ENCODE data around the gene ZYG11B. TPM values are rescaled to one million over a fixed set of nuclear protein-coding genes. Genes with fewer than 3 reads are reported as not detected.
A peak's percentile ranks its signal among the peaks of the same experiment; 100 is the strongest.
"Not testable (repeated sequence)": the region's sequence is repeated elsewhere in the genome, so short reads cannot be mapped to it uniquely, and the experiment has no call there.

ZYG11B gene
- total RNA-seq, 1 donor from 2014 or later: 38.3 TPM

DNA sequence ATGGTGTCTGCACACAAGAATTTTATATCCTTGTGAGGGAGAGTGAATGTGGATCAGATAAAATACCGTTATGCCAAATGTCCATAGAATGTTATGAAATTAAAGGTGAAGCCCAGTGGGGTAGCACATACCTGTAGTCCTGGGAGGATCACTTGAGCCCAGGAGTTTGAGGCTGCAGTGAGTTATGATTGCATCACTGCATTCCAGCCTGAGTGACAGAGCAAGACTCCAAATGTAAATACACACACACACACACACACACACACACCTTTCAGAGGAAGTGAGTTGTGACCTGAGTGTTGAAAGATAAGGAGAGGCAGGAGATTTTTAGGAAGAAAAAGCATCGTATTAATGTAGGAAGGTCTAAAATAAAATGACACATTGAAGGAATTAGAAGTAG lies 88.2 kb downstream of the ZYG11B start:
- TF ChIP-seq, protein P1, sequence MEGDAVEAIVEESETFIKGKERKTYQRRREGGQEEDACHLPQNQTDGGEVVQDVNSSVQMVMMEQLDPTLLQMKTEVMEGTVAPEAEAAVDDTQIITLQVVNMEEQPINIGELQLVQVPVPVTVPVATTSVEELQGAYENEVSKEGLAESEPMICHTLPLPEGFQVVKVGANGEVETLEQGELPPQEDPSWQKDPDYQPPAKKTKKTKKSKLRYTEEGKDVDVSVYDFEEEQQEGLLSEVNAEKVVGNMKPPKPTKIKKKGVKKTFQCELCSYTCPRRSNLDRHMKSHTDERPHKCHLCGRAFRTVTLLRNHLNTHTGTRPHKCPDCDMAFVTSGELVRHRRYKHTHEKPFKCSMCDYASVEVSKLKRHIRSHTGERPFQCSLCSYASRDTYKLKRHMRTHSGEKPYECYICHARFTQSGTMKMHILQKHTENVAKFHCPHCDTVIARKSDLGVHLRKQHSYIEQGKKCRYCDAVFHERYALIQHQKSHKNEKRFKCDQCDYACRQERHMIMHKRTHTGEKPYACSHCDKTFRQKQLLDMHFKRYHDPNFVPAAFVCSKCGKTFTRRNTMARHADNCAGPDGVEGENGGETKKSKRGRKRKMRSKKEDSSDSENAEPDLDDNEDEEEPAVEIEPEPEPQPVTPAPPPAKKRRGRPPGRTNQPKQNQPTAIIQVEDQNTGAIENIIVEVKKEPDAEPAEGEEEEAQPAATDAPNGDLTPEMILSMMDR (IDR thresholded peaks at IDR 0.05): no peak
- Mint-ChIP-seq H3K9me3 (ENCODE audit: low read depth) (no peaks in the 10 kb centered on the region), H3K27me3 (ENCODE audit: low read depth) (no peaks in the 10 kb centered on the region), H3K27ac (ENCODE audit: unreplicated experiment) (no peak overlapping the region), H3K36me3 (ENCODE audit: low read depth) (peaks cover 17% of the 10 kb centered on the region), H3K4me1 (ENCODE audit: low read depth) (no peaks in the 10 kb centered on the region), H3K4me3 (ENCODE audit: unreplicated experiment) (no peak overlapping the region)
- DNase-seq (ENCODE audit: low spot score): no peak

DNA sequence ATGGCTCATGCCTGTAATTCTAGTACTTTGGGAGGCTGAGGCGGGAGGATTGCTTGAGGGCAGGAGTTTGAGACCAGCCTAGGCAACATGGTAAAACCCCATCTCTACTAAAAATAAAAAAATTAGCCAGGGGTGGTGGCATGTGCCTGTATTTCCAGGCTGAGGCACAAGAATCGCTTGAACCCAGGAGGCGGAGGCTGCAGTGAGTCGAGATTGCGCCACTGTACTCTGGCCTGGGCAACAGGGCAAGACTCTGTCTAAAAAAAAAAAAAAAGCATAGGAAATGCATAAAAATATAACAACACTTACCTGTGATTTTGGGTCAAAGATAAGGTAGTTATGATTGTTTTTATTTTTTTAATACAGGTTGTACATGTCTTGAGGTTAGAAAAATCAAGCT lies 94.6 kb downstream of the ZYG11B start:
- H3K9me3 Mint-ChIP-seq (ENCODE audit: low read depth); H3K27ac Mint-ChIP-seq (ENCODE audit: unreplicated experiment); DNase-seq (ENCODE audit: low spot score); H3K27me3 Mint-ChIP-seq (ENCODE audit: low read depth); H3K4me3 Mint-ChIP-seq (ENCODE audit: unreplicated experiment); H3K4me1 Mint-ChIP-seq (ENCODE audit: low read depth): not testable (repeated sequence)
- peaks cover 16% of the 10 kb centered on the region for H3K36me3 Mint-ChIP-seq (ENCODE audit: low read depth)

DNA sequence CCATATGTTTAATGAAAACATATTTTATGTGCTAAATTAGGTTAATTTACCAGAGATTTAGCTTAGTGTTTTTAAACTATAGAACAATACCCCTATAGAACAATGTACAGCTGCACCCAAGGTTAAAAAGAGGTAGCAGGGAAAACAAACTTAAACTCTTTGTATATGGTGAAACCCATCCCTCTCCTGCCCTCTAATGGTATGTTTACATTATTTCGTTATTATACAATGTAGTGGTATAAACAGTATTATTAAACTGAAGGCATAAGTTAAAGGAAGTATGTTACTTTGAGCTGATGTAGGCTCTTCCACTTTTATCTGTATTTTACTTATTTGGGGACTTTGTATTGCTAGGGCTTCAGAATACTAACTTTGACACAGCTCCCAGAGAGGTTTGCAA lies 99.6 kb downstream of the ZYG11B start:
- no peak for DNase-seq (ENCODE audit: low spot score)
- Mint-ChIP-seq H3K4me3 (ENCODE audit: unreplicated experiment) (no peak overlapping the region), H3K4me1 (ENCODE audit: low read depth) (no peaks in the 10 kb centered on the region), H3K27ac (ENCODE audit: unreplicated experiment) (no peak overlapping the region), H3K9me3 (ENCODE audit: low read depth) (no peaks in the 10 kb centered on the region), H3K36me3 (ENCODE audit: low read depth) (peaks cover 9% of the 10 kb centered on the region), H3K27me3 (ENCODE audit: low read depth) (no peaks in the 10 kb centered on the region)
- TF ChIP-seq, protein P1 (IDR thresholded peaks at IDR 0.05): peak; percentile 71

DNA sequence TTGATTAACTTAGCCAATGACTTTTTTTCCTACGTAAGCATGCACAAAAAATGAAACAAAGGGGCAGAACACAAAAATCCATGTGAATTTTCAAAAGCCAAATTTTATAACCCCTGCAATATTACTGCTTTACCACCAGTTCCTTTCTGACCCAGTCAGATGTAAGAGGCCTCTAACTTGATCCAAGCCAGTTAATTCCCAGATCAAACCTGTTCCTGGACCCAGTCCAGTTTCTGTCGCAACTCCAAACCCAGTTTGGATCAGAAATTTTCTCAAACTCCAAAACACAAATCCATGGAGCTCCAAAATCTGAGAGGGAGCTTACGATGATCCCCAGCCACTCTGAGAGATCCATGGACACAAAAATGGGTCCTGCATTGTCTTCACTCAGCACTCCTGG lies 108.5 kb downstream of the ZYG11B start:
- Mint-ChIP-seq H3K27ac (ENCODE audit: unreplicated experiment) (no peak overlapping the region), H3K4me3 (ENCODE audit: unreplicated experiment) (no peak overlapping the region), H3K9me3 (ENCODE audit: low read depth) (no peaks in the 10 kb centered on the region)

DNA sequence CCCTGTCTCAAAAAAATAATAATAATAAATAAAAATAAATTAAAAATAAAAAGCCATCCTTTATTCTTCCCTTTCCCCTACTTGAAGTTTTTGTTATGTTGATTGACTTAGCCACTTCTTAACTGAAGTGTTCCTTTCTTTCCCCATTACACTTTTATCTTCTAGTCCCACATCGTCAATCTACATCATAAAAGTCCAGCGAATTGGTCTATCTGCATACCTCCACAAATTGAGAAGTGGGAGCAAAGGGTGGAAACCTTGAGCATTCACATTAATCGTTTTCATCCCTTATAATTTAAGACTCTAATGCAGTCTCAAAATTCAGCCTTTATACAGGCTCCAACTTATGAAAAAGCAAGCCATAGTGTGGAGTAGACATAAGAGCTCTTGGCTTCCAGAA lies 109.8 kb downstream of the ZYG11B start:
- Mint-ChIP-seq H3K27me3 (ENCODE audit: low read depth) (no peaks in the 10 kb centered on the region), H3K9me3 (ENCODE audit: low read depth) (no peaks in the 10 kb centered on the region), H3K4me1 (ENCODE audit: low read depth) (no peaks in the 10 kb centered on the region), H3K4me3 (ENCODE audit: unreplicated experiment) (no peak overlapping the region), H3K27ac (ENCODE audit: unreplicated experiment) (no peak overlapping the region), H3K36me3 (ENCODE audit: low read depth) (no peaks in the 10 kb centered on the region)
- TF ChIP-seq, protein P1 (IDR thresholded peaks at IDR 0.05): no peak
- DNase-seq (ENCODE audit: low spot score): no peak

More for the DNA sequence above, 108.5 kb downstream of the ZYG11B start:
- Mint-ChIP-seq H3K27me3 (ENCODE audit: low read depth) (no peaks in the 10 kb centered on the region), H3K4me1 (ENCODE audit: low read depth) (no peaks in the 10 kb centered on the region), H3K36me3 (ENCODE audit: low read depth) (no peaks in the 10 kb centered on the region)
- TF ChIP-seq, protein P1 (IDR thresholded peaks at IDR 0.05): no peak
- no peak for DNase-seq (ENCODE audit: low spot score)

DNA sequence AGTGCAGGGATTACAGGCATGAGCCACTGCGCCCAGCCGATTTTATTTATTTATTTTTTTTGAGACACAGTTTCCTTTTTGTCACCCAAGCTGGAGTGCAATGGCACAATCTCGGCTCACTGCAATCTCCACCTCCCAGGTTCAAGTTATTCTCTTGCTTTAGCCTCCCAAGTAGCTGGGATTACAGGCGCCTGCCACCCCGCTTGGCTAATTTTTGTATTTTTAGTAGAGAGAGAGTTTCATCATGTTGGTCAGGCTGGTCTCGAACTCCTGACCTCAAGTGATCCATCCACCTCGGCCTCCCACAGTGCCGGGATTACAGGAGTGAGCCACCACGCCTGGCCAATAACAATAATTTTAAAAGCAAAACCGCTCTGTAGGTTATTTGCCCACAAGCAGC lies 112.9 kb downstream of the ZYG11B start:
- not testable (repeated sequence) for H3K36me3 Mint-ChIP-seq (ENCODE audit: low read depth); DNase-seq (ENCODE audit: low spot score); H3K27ac Mint-ChIP-seq (ENCODE audit: unreplicated experiment); H3K27me3 Mint-ChIP-seq (ENCODE audit: low read depth); H3K4me1 Mint-ChIP-seq (ENCODE audit: low read depth); H3K9me3 Mint-ChIP-seq (ENCODE audit: low read depth); H3K4me3 Mint-ChIP-seq (ENCODE audit: unreplicated experiment)
